NCI-H146 treated with DMSO at 0.1 percent for 48 hours (cell line): ENCODE data around the gene CBLN3.
"Not testable (repeated sequence)": the region's sequence is repeated elsewhere in the genome, so short reads cannot be mapped to it uniquely, and the experiment has no call there.

Source experiments
- DNase-seq: peaks from one replicate; lab custom pipeline; 2025; ENCODE audit not compliant: unreplicated experiment; lab: John Stamatoyannopoulos, UW

The CBLN3 gene

DNA sequence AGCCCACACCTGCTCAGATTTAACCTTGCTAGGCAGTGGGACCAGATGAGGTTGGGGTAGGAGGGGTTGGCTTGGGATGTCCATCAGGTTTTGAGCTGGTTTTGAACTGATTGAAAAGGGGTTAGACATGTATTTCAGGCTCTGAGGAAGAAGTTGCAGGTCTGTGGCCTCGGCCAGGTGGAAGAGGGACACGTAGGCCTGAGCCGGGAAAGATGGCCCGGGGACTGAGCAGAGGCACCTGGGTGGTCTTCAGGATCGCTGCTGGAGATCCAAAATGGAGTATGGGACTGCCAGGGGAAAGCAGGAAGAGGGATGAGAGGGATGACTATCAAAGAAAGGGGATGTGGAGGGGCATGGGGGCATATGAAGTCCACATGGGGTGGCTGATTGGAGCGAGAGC, 23.1 kb downstream of the CBLN3 start:
- no peak for DNase-seq

DNA sequence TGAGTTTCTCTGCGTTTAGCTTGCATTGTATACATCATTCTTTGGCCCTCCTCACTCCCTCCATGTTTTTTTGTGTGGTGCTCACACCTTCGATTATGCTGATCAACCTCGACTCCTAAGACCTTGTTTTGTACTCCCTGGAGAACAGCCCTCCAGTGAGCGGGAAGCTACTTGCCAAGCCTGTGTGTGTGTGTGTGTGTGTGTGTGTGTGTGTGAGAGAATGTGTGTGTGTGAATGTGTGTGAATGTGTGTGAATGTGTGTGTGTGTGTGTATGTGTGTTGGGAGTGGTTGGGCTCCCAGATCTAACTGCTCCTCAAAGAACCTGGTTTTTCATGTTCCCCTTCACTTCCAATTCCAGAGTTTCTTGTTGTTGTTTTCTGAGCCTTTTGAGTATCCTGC, 24.7 kb downstream of the CBLN3 start:
- no peak for DNase-seq

DNA sequence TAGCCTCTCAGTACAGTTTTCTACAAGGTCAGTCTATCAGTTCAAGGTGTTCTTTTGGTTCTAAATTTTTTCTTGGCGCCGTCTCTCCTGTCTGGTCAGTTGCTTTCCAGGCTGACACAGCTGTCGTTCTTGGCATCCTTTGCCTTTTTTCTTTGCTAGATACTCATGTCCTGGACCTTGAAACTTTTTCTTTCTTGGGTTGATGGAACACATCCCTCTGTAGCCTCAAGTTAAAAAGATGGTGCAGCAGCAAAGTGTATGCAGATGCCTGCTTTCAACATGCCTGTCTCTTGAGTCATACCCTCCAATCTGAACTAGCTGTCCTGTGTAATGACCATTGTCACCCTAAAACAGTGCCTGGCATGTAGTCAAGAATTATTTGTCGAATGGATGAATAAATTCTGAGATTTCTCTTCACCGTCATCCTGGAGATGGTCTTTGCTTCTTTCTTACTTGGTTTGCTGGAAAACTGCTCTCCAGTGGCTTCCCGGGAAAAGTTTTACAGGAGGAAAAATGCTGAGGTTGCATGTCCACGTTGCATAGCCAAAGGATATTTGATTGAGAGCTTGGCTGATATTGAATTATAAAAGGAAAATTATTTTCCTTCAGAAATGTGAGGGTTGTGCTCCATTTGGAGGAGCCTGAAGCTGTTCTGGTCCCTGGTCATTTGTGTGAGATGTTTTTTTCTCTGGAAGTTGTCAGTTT, 26.0 kb downstream of the CBLN3 start:
- no peak for DNase-seq

- DNase-seq: no peak
Observed at GRCh38 chr14:24401810-24402702, 27.4 kb downstream of the CBLN3 start.

DNA sequence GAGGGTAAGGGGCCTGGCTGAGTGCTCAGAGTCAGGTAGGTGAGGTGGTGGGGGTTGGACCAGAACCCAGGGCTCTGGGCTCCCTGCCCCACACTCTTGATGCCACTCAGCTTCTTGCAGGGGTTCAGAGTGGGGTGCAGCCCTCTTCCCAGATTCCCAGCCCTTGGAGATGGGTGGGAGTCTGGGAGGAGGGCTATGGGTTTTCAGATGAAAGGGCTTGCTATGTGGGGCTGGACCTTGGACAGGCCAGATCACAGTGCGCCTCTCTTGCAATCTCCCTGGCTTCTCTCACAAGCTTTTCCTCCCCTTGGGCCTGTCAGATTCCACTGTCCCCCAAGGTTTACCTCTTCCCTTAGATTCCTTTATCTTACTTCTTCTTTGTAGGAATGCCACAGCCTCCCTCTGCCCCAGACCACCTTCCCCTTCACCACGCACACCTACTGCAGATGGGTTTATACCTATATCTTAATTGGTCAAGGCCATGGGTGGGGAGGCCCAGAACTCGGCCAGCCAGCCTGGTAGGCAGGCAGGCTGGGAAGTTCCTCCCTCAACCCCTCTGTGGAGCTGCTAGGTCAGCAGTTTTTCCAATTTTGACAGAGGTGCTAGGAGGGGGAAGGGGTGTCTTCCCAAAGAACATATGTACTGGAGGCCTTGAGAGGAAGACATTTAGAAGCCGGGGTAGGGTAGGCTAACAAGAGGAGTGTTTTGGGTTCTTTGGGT, 29.3 kb downstream of the CBLN3 start:
- DNase-seq: no peak

DNA sequence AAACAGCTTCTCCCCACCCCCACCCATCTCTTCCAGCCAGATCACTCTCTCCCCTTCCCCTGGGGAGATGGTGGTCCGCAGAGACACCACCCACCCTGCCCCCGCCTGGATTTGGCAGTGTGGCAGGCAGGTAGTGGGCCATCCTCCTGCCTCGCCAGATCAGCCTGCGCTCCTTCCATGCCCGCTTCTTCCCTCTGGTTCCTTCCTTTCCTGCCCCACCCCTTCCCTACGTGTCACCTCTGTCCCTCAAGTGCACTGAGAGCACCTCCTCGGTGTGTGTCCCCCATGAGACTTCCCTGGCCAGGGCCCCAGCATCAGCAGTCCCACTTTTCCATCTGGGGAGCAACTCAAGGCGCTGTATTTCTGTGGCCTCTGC, 30.0 kb downstream of the CBLN3 start:
- DNase-seq: no peak

GRCh38 chr14:24398653-24399446, 30.6 kb downstream of the CBLN3 start, which contains the start of gene NYNRIN:
Gene NYNRIN (plus strand): TSS chr14:24399003. CDS start chr14:24399247, 244 bp downstream.
- peak; percentile 8 for DNase-seq

- DNase-seq: no peak
Observed at GRCh38 chr14:24398293-24398652, 31.2 kb downstream of the CBLN3 start.

- no peak for DNase-seq
Observed at GRCh38 chr14:24397639-24398292, 31.7 kb downstream of the CBLN3 start.

- no peak for DNase-seq
Observed at GRCh38 chr14:24395609-24396582, 33.6 kb downstream of the CBLN3 start.

DNA sequence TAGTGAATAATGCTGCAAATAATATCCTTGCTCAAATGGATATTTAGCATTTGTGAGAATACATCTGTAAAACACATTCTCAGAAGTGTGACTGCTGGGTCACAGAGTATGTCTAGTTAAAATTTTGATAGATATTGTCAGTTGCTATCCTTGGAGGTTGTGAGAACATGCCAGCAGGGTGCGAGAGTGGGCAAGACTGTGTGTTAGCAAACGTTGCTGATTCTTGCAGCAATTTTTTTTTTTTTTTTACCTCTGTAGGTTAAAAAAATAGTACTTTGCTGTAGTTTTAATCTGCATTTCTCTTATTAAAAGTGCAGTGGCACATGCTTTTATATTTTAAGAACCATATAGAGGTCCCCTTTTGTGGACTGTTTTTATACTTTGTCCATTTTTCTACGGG, 35.2 kb downstream of the CBLN3 start:
- DNase-seq: no peak

DNA sequence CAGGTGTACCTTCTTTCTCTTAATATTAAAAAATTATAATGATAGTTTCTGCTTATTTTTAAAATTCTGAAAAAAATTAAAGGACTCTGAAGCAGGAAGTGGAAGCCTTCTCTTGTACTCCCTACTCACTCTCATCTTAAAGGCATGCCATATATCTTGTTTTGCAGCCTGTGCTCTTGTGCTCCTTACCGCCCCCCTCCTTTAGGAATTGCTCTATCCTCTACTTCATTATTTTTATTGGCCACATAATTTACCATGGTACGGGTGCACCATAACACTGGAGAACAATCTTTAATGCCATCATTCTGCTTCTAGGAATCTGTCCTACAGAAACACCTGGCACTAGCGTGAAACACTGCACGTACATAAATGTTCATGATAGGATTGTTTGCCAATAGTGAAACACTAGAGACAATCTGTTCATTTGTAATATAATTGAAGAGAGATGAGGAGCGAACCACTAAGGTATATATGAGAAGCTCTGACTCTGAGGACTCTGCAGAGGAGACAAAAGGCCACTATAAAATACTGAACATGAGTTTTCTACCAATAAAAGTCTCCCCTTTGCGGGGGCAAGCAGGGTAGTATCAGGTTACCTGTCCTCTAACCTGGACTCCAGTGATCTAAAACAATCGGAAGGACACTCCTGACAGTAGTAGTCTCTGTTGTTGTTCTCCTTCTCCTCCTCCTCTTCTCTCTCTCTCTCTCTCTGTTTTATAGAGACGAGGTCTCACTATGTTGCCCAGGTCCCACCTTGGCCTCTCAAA, 37.0 kb downstream of the CBLN3 start:
- peak; percentile 28 for DNase-seq

- DNase-seq: no peak
Observed at GRCh38 chr14:24390701-24391468, 38.6 kb downstream of the CBLN3 start.

GRCh38 chr14:24389226-24389848, 40.1 kb downstream of the CBLN3 start:
- DNase-seq: no peak

DNA sequence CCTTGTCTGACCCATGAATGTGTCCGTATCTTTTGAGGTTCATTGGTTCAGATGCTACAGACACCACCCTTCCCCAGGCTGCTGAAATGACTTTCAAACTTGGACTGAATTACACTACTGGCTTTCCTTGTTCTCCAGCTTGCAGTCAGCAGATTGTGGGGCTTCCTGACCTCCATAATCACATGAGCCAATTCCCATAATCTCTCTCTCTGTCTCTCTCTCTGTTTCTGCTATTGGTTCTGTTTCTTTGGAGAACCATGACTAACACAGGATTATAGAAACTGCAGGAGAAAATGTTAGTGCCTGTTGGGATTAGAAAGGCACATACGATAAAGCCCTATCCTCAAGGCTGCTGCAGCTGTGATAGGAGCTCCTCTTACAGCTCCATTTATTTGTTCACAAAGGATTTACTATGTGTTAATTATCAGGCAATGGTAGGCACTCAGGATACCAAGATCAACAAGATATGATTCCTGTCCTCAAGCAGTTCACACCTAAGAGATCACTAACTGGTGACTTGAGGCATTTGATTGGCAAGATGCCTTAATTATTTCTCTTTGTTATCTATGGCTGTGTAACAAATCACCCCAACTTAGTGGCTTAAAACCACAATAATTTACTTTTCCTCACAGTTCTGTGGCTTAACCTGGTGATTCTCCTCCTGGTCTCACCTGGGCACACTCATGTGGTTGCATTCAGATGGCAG, 40.8 kb downstream of the CBLN3 start:
- DNase-seq: no peak

- DNase-seq: not testable (repeated sequence)
Observed at GRCh38 chr14:24387579-24387978, 41.9 kb downstream of the CBLN3 start.

DNA sequence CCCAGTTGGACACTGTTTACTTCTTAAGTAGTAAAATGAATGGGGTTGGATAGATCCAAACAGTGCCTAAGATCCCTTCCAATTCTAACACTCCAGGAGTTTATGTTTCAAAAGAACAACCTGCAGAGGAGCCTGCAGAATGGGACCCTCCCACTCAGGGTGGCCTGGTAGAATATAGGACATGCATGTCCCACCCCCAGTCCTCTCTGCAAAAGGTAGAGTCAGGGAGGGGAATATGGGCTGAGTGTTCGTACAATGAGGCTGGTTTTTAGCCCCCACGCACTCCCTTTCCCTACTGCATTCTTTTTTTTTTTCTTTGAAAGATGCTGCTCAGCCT, 42.5 kb downstream of the CBLN3 start:
- no peak for DNase-seq
